NOMO-1 treated with dmso at 0.1 percent for 144 hours (cell line): ENCODE measurements around the gene PIK3CB.

Source experiments
- DNase-seq: peaks from one replicate; lab custom pipeline; 2025; ENCODE audit not compliant: unreplicated experiment; lab: John Stamatoyannopoulos, UW

The PIK3CB gene

DNA sequence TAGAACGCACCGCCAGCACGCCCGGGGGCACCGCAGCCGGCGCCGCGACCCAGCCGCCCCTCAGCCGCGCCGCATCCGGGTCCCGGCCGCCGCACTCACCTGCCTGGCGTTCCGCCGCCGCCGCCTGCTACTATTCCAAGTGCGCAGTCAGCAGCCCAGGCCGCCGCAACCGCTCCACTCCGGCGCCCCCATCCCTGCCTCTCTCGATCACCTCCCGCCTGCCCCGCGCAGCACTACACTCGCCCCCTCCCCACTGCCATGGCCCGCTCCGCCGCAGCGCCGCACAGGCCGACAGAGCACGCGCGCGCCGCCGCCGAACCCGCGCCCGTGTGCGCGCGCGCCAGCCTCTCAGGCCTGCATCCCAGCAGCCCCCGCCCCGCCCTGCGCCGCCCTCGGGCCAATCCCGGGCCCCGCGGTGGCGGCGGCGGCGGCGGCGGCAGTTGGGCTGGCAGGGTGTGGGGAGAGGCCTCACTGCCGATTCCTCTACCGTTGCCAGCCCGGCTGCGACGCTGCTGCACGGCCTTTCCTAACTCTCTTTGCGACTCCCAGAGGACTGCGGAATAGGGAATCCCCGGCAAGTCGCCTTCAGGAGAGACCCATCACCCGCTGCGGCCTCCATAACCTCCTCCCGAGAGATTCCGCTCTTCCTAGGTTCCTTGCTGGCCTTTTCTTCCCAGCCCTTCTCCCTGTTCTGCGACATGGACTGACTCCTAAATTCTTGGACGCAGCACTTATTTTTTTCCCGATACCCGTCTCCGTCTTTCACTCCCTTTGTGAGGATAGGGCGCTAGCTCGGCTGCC is at the start of gene PIK3CB:
PIK3CB (minus strand) TSS at position 333 of the 801 bp plus-strand sequence. CDS start 75,585 bp downstream, outside the sequence.
- peak; percentile 94 for DNase-seq

DNA sequence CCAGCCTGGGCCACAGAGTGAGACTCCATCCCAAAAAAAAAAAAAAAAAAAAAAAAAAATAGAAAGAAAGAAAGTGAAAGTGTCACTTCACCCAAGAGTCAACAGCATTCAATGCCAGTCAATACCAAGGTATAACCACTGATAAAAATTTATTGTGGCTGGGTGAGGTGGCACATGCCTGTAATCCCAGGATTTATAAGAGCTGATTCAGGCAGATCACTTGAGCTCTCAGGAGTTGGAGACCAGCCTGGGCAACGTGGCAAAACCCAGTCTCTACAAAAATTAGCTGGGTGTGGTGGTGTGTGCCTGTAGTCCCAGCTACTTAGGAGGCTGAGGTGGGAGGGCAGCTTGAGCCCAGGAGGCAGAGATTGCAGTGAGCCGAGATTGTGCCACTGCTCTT is 46.5 kb upstream of the PIK3CB start:
- no peak for DNase-seq

DNA sequence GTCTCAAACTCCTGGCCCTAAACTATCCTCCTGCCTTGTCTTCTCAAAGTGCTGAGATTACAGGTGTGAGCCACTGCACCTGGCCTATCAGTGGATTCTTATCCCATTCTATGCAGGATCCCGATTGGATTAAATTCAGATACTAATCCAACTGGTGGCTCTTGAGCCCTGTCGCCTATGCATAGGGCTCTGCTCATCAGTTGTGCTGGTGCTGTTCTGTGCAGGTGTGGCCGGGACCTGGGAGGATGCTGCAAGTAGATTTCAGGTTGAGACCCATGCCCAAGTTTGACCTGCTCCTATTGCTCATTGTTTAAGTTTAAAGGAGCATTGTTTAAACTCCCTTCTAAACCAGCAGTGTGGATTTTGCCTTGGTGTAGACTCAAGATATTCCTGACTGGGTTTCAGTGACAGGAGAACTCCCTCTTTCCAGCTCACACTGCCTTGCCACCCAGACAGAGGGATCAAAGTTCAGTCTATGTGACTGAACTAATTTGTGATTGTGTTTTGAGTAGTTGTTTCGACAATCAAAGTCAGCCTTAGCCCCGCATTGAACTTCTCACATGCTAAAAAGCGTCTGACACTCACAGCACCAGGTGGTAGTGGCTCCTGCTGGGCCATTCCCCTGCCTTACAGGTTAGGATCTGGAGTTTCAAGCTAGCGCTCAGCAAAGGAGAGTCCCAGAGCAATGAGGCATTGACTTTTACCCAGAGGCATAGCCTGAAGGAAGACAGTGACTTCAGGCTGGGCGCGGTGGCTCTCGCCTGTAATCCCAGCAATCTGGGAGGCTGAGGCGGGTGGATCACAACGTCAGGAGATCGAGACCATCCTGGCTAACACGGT is 45.0 kb upstream of the PIK3CB start:
- DNase-seq: no peak

DNA sequence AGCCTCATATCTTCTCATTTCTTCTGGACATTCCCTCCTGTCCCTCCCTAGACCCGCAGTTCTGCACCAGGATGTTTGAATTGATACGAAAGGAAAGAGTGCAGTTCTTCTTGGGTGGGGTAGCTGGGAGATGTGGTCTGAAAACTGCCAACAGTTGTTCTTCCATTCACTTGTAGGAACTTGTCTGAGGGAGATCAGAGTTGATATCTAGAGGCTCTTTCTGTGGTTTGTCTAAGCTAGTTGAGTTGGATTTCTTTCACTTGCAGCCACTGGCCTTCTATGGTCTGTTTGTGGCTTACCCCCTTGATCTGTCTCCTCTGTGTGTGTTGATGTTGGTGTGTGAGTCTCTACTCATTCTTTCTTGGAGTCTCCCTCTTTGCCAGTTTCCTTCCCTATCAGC is 42.5 kb upstream of the PIK3CB start:
- DNase-seq: no peak

DNA sequence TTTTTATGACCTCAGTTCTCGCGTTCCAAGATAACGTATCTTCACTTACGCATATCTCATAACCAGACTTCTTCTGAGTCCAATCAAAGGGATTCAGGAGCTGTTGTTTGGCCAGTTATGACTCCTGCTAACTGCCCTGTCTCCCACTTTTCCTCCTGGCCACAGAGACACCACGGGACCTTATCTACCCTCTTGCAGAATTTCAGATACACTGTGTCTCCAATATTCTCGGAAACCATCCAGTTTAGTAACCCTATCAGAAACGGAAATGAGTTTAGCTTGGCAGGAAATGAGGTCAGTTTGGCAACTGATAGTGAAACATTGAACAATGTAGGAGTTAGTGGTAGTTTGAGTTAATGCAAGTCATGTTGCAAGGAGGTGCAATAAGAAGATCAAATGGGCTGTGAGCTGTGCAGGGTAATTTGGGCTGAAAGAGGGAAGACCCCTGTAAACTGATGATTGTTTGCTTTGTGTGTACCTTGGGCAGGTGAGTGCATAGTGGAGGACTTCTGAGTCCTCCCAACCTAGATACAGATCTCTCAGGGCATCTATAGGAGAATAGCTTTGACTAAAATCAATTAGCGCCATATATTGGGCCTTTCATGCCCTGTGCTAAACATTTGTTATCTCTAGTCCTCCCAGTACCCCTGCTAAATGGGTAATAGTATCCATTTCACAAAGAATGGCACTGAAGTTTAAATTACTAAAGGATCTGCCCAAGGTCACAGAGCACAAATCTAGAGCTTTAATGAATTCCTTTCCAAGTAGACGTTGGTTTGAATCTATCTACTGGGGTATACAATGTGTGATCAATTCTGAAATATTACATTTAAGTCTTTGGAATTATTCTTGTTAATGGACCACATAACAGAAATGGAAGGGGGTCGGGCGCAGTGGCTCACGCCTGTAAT is 41.3 kb upstream of the PIK3CB start:
- DNase-seq: peak; percentile 78

DNA sequence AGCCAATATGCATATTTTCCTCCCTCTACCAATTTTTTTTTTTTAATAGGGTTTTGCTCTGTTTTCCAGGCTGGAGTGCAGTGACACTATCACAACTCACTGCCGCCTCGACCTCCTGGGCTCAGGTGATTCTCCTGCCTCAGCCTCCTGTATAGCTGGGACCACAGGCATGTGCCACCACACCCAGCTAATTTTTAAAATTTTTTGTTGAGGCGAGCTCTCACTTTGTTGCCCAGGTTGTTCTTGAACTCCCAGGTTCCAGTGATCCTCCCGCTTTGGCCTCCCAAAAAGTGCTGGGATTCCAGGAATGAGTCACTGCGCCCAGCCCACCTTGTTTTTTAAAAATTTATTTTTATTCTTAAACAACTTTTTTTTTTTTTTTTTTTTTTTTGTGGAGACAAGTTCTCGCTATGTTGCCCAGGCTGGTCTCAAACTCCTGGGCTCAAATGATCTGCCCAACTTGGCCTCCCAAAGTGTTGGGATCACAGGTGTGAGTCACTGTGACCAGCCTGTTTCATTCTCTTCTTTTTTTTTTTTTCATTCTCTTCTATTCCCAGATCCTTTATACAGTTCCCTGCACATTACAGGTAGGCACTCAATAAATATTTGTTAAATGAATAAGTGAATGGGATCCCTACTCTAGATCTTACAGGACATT is 40.5 kb upstream of the PIK3CB start:
- DNase-seq: no peak

DNA sequence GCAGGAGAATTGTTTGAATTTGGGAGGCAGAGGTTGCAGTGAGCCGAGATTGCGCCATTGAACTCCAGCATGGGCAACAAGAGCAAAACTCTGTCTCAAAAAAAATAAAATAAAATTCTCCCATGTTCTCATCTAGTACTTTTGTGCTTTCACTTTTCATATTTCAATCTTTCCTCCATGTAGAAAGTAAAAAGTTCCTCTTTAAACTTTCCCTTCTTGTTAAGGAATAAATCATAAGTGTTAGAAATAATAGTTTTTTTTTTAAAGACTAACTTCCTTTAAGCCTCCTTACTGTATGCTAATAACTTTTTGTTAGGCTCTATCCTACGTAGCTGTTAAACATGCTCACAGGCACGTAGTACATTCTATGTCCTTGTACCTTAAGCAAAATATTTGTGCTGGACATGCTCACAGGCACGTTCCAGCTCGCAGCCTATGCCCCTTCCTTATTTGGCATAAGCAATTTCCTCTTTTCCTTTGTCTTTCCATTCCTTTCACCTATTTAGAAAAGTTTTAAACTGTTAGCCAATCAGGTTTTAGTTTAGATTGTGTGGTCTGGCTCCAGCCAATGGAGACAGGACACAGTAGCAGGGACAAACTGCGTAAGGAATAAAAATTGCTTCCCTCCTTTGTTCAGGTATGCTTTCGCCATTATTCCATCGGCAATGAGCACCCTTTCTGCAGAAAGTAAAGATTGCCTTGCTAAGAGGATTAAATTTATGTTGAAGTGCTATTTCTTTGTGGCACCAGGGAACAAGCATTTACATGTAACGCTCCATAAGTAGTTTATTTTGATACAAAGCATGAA is 38.9 kb upstream of the PIK3CB start:
- no peak for DNase-seq

DNA sequence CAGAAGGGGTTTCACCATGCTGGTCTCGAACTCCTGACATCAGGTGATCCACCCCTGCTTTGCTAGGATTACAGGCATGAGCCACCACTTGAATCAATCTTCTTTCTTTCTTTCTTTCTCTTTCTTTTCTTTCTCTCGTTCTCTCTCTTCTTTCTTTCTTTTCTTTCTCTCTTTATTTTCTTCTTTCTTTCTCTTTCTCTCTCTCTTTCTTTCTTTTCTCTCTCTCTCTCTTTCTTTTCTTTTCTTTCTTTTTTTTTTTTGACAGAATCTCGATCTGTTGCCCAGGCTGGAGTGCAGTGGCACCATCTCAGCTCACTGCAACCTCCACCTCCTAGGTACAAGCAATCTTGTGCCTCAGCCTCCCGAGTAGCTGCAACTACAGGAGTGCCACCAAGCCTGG is 37.9 kb upstream of the PIK3CB start:
- DNase-seq: no peak

DNA sequence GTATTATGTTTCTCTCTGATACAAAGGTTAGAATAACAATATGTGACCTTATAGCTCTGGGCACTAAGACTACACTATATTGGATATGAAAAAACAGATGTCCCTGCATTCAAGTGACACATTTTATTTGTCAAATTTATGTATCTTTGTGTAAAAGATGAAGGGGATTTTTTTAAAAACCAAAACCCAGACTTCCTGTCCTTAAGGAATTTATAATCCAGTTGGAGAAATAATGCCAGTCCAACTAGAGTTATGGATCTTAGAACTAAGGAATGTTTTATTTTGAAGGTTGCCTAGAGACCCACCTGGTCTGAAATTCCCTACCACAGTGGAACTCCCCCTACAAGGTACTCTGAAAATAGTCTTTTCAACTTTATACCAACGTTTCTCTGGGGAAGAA is 33.3 kb upstream of the PIK3CB start:
- no peak for DNase-seq

DNA sequence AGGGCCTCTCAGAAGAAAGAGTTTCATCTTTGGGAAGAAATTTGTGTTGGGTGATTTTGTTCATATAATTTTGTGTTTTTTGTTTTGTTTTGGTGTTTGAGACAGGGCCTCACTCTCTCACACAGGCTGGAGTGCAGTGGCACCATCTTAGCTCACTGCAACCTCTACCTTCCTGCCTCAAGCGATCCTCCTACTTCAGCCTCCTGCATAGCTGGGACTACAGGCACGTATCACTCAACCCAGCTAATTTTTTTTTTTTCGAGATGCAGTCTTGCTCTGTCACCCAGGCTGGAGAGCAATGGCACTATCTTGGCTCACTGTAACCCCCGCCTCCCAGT is 29.0 kb upstream of the PIK3CB start:
- DNase-seq: no peak

DNA sequence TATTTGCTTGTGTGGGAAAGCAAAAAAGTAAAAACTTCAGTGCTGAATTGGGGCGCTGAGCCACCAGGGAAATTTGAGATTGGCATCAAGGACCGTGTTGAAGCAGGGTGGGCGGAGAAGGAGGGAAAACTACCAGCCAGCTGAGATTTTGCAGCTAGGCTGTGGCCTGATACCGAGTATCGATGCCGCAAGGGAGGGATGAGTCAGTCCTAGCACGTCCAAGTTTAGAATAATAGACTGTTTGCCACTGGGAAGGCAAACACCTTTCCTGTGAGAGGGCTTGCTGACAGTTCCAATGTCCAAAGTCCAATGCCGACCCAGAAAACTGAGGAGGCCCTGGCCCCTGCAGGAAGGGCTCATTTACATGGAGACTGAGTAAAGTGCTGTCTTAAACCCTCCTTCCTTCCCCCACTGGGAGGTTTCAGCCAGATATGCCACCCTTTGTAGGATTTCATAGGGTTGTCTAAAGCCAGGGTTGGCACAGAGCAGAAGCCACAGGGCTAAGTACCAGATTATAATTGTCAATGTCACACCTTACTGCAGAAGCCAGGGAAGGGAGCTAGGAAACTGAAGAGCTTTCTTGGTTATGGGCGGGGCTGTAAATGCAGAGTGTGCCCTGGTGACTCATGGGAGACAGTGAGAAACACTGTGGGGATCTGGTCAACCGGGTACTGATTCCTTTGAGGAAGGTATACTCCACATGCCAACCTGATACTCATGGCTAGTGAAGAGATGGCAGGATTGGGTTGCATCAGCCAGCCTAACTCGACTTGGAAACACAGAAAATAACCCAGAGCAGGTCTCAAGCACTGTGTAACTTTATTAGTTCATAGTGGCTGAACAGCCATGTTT is 28.4 kb upstream of the PIK3CB start:
- peak; percentile 58 for DNase-seq

DNA sequence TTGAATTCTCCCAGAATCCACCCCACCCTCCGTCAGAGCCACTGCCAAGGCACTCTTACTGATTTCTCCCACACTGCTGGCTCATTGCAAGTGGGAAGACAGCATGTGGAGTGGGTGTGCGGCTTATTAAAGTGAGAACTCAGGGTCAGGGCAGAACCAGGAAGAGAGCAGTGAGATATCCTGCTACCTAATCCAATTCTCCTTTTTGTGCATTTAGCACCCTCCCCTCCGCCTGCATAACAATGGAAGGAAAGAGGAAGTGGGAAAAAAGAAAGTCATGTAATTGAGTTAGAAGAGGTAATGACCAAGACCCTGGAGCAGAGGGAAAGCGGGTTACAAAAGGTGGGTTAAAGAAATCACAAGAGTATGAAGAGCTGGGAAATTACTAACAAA is 27.8 kb upstream of the PIK3CB start:
- DNase-seq: peak; percentile 81

DNA sequence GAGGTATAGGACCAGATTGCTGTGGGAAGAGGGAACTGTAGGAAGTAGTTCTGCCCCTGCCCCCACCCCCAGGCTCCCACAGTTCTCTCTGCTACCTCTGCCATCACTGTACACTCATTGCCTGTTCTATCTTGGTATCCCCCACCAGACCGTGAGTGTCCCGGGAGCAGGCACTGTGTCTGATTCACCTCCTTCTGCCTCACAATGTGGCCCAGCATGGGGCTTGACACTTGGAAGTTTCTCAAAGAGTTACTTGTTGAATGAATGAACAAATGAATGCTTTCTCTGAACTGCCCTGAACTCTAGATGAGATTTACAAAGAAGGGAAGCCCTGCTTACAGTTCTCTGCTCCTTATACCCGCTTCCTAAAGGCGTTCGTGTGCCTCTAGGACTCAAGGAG is 27.1 kb upstream of the PIK3CB start:
- DNase-seq: no peak

DNA sequence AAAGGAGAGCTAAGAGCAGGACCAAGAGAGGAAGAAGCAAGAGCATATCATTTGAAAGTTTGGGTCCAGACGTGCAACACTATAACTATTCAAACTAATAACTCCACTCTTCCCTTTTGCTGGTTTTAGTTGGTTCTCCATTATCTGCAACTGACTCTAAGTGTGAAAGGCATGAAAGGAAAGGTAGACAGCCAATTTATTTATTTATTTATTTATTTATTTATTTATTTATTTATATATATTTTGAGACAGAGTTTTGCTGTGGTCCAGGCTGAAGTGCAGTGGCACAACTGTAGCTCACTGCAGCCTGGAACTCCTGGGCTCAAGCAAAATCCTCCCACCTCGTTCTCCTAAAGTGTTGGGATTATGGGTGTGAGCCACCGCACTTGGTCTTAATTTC is 22.1 kb upstream of the PIK3CB start:
- no peak for DNase-seq

DNA sequence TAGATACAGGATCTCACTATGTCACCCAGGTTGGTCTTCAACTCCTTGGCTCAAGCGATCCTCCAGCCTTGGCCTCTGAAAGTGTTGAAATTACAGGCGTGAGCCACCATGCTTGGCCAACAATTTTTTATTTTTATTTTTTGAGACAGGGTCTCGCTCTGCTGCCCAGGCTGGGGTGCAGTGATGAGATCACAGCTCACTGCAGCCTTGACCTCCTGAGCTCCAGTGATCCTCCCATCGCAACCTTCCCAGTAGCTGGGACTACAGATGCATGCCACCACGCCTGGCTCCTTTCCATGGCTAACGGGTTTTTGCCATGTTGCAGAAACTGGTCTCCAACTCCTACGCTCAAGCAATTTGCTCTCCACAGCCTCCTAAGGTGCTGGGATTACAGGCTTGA is 20.2 kb upstream of the PIK3CB start:
- no peak for DNase-seq

DNA sequence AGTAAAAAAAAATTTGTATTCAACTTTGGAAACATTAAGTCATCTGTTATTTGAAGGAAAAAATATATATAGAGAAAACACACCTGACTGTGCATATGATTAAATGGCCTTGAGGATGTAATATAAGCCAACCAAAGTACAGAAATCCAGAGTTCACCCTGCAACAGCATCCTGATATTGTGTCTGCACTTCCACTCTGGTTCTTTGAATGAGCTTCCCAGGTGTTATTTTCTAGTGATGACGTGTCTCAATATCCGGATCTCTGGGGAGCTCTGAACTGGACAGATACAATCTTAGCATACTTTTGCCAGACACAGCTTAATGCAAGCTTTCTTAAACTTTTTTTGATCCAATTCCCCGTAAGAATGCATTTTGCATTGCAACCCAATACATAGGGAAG is 19.5 kb upstream of the PIK3CB start:
- DNase-seq: no peak

DNA sequence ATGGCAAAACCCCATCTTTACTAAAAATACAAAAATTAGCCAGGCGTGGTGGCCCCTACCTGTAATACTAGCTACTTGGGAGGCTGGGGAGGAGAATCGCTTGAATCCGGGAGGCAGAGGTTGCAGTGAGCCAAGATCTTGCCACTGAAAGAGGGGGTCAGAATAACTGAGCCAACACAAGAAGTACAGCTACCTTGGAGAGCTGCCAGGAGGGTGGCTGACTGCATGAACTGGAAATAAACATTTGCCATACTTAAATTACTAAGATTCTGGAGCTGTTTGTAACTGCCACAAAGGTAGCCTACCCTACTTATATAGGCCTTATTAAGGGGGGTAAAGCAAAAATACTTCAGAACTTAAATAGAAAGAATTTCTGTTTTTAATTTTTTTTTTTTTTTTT is 15.4 kb upstream of the PIK3CB start:
- DNase-seq: no peak

DNA sequence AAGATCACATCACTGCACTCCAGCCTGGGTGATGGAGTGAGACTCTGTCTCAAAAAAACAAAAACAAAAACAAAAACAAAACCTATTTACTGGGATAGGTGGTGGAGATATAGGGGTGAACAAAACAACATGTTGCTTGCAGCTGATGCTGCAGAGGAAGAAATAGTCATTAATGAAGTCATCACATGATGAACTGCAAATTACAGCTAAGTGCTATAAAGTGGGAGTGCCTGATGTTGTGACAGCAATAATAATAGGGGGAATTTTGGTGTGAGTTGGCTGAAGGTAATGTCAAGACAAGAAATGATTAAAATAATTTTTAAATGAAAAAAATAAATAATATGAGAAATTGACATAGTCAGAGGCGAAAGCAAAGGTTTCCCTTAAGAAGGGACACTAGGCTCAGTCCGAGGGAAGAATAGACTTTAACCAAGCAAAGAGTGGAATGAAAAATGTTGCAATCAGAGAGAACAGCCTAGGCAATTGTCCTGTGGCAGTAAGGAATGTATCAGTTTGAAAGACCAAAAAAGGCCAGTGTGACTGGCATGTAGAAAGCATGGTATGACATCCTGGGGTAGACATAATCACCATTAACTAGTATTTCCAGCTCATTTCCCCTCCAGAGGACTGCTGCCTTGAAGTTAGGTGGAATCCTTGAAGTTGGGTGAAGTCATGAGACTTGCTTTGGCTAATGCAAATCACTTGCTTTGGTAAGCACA is 14.7 kb upstream of the PIK3CB start:
- DNase-seq: no peak

DNA sequence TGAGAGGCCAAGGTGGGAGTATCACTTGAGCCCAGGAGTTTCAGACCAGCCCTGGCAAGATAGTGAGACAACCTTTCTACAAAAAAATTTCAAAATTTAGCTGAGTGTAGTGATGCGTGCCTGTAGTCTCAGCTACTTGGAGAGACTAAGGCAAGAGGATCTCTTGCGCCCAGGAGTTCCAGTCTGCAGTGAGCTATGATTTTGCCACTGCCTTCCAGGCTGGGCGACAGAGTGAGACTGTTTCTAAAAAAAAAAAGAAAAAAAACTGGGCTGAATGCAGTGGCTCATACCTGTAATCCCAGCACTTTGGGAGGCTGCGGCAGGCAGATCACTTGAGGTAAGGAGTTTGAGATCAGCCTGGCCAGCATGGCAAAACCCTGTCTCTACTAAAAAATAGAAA is 14.0 kb upstream of the PIK3CB start:
- DNase-seq: no peak
